Stimulated activated CD8-positive, alpha-beta memory T cell treated with anti-CD3 and anti-CD28 coated beads, Interleukin-4, amount 100 ng/mL, for 1 hour (primary cell): ENCODE measurements around the gene CCDC192.

Source experiments
- DNase-seq, 2 donors: peaks; one replicate each; pipeline ENCODE4 v3.0.0-alpha.2; 2020; ENCODE audit warnings: low read depth in 2 of 2, low spot score in 1 of 2

CCDC192 gene

GRCh38 chr5:127944125-127944524, 240.9 kb downstream of the CCDC192 start:
- no peak for DNase-seq

- DNase-seq, result no peak
Measured at GRCh38 chr5:127947941-127948340, 244.8 kb downstream of the CCDC192 start.

GRCh38 chr5:127950707-127951391, 247.7 kb downstream of the CCDC192 start:
- DNase-seq, result no peak

GRCh38 chr5:127951791-127952190, 248.6 kb downstream of the CCDC192 start:
- no peak for DNase-seq

GRCh38 chr5:127957183-127957582, 254.0 kb downstream of the CCDC192 start:
- DNase-seq, result no peak

- no peak for DNase-seq
Measured at GRCh38 chr5:127957701-127958239, 254.6 kb downstream of the CCDC192 start.

- no peak for DNase-seq
Measured at GRCh38 chr5:127958421-127959011, 255.3 kb downstream of the CCDC192 start.

GRCh38 chr5:127959152-127959764, 256.1 kb downstream of the CCDC192 start:
- DNase-seq, result no peak

- no peak for DNase-seq
Measured at GRCh38 chr5:127960270-127960691, 257.1 kb downstream of the CCDC192 start.

GRCh38 chr5:127961006-127961762, 258.0 kb downstream of the CCDC192 start:
- no peak for DNase-seq

- no peak for DNase-seq
Measured at GRCh38 chr5:127961763-127962145, 258.6 kb downstream of the CCDC192 start.

- DNase-seq, result no peak
Measured at GRCh38 chr5:127962491-127962890, 259.3 kb downstream of the CCDC192 start.

GRCh38 chr5:127963233-127963632, 260.0 kb downstream of the CCDC192 start:
- no peak for DNase-seq

GRCh38 chr5:127963931-127964330, 260.7 kb downstream of the CCDC192 start:
- DNase-seq, result no peak

GRCh38 chr5:127967323-127967982, 264.3 kb downstream of the CCDC192 start:
- no peak for DNase-seq

- DNase-seq, result no peak
Measured at GRCh38 chr5:127967983-127968592, 264.9 kb downstream of the CCDC192 start.

GRCh38 chr5:127969002-127969401, 265.8 kb downstream of the CCDC192 start:
- DNase-seq, result no peak

- DNase-seq, result no peak
Measured at GRCh38 chr5:127969651-127970050, 266.5 kb downstream of the CCDC192 start.

- no peak for DNase-seq
Measured at GRCh38 chr5:127970081-127970480, 266.9 kb downstream of the CCDC192 start.

- DNase-seq, result no peak
Measured at GRCh38 chr5:127970854-127971425, 267.7 kb downstream of the CCDC192 start.
